NOMO-1 (cell line): ENCODE measurements around the gene CIART.
"Not testable (repeated sequence)": the region's sequence is repeated elsewhere in the genome, so short reads cannot be mapped to it uniquely, and the experiment has no call there.

Source experiments
- DNase-seq, 2 experiments: peaks; one replicate each; lab custom pipeline; 2025; ENCODE audit not compliant: unreplicated experiment in 2 of 2; lab: John Stamatoyannopoulos, UW

CIART gene

GRCh38 chr1:150308585-150308984 is 26.2 kb downstream of the CIART start:
- DNase-seq: not testable (repeated sequence)

GRCh38 chr1:150309758-150310508 is 27.6 kb downstream of the CIART start:
- no peak for DNase-seq

- DNase-seq: no peak
These were observed 29.4 kb downstream of the CIART start for GRCh38 chr1:150311762-150312161.

- DNase-seq: not testable (repeated sequence)
These were observed 32.3 kb downstream of the CIART start for GRCh38 chr1:150314691-150315090.

- DNase-seq: no peak
These were observed 38.3 kb downstream of the CIART start for GRCh38 chr1:150320667-150320978.

- DNase-seq: peak in 1 of 2 experiments; percentile 34
These were observed 39.4 kb downstream of the CIART start for GRCh38 chr1:150321826-150322166.

- DNase-seq: peak; percentile 82 to 95
These were observed 40.0 kb downstream of the CIART start for GRCh38 chr1:150322310-150322709.

- DNase-seq: no peak
These were observed 50.4 kb downstream of the CIART start for GRCh38 chr1:150332651-150333290.
